BJ (cell line): ENCODE measurements around the gene ST3GAL2. TPM values are rescaled to one million over a fixed set of nuclear protein-coding genes. Genes with fewer than 3 reads are reported as not detected.

ENCODE experiments used
- CTCF ChIA-PET: fragments of 350-600 bp; formaldehyde crosslinking; extraction: SDS; loops from one replicate; lab custom pipeline; 2021; ENCODE audit warnings: antibody characterized with exemption, inconsistent platforms; lab: Yijun Ruan, JAX
- POLR2A ChIA-PET: fragments of 300-600 bp; sonication (Branson Sonifier 250); formaldehyde crosslinking; extraction: SDS; loops from one replicate; lab custom pipeline; 2021; ENCODE audit warnings: antibody characterized with exemption; lab: Charles Lee
- DNase-seq: peaks from one replicate; pipeline ENCODE4 v3.0.0-alpha.2; 2011; ENCODE audit warnings: low read depth
- H3K27me3 ChIP-seq: 2 replicates; pipeline ENCODE4 v1.6.0; 2011; ENCODE audit warnings: low read length; ENCODE audit not compliant: control insufficient read depth, insufficient read depth
- H3K36me3 ChIP-seq: 2 replicates; pipeline ENCODE4 v1.5.1; 2011; ENCODE audit warnings: low read length; ENCODE audit not compliant: control insufficient read depth, insufficient read depth
- H3K4me3 ChIP-seq: 2 replicates; pipeline ENCODE4 v1.5.1; 2011; ENCODE audit warnings: low read depth, mild to moderate bottlenecking, control low read depth, low read length
- CTCF ChIP-seq: IDR thresholded peaks from 2 replicates; pipeline ENCODE4 v1.5.1; 2011; ENCODE audit warnings: low read depth, mild to moderate bottlenecking, control low read depth, inconsistent platforms, low read length, moderate library complexity; ENCODE audit not compliant: insufficient read depth
- polyA plus RNA-seq: library from polyadenylated mRNA; depleted of rRNA; stranded (reverse); fragments of >200 nt; gene quantifications from 2 replicates; pipeline ENCODE4 v1.2.3, GENCODE V29; 2011

The ST3GAL2 gene
- polyA plus RNA-seq, 1 experiment = 24.7 TPM

GRCh38 chr16:70460737-70461261 lies 21.9 kb upstream of the ST3GAL2 start:
- Histone ChIP-seq H3K27me3 (no peaks in the 10 kb centered on the region), H3K4me3 (no peak overlapping the region), H3K36me3 (peaks cover 4% of the 10 kb centered on the region)
- ChIA-PET POLR2A (no interaction called here), CTCF (interaction anchor here (1.1 kb wide), 1 partner anchor 10 kb away, joined by 3 read pairs; no protein-coding TSS in a partner anchor)
- no peak for TF ChIP-seq CTCF
- no peak for DNase-seq

- H3K27me3 ChIP-seq = no peaks in the 10 kb centered on the region
- no peaks in the 10 kb centered on the region for H3K36me3 ChIP-seq
- ChIA-PET POLR2A (no interaction called here), CTCF (no interaction called here)
- H3K4me3 ChIP-seq = no peak overlapping the region
- no peak for DNase-seq
- no peak for TF ChIP-seq CTCF
These were observed 18.7 kb upstream of the ST3GAL2 start for GRCh38 chr16:70457446-70458166.

- DNase-seq = no peak
- Histone ChIP-seq H3K27me3 (no peaks in the 10 kb centered on the region), H3K4me3 (no peak overlapping the region), H3K36me3 (no peaks in the 10 kb centered on the region)
- ChIA-PET CTCF (interaction anchor here (0.8 to 1.5 kb wide), 2 partner anchors 17 to 198 kb away, joined by 3 to 6 read pairs; no protein-coding TSS in a partner anchor), POLR2A (no interaction called here)
- no peak for TF ChIP-seq CTCF
These were observed 17.0 kb upstream of the ST3GAL2 start for GRCh38 chr16:70455910-70456309.

- no peak for TF ChIP-seq CTCF
- peak within 1 kb of the TSS; percentile 71 for H3K4me3 ChIP-seq
- POLR2A ChIA-PET = interaction anchor here (0.6 to 0.7 kb wide), 3 partner anchors 106 to 1208 kb away, joined by 3 to 19 read pairs (median 15); no protein-coding TSS in a partner anchor
- no peaks in the 10 kb centered on the region for H3K36me3 ChIP-seq
- no peak for DNase-seq
- H3K27me3 ChIP-seq = no peaks in the 10 kb centered on the region
- CTCF ChIA-PET = interaction anchor here (0.6 to 1.5 kb wide), 6 partner anchors 9 to 129 kb away, joined by 3 to 4 read pairs (median 3); no protein-coding TSS in a partner anchor
These were observed 15.5 kb upstream of the ST3GAL2 start, which contains the start of gene FCSK for GRCh38 chr16:70454222-70455034. TSS of gene FCSK (plus strand) at chr16:70454595. CDS start at chr16:70463191, 8,596 bp downstream.
